Neural cell (in vitro differentiated cells): ENCODE results near the gene ADD1.

Source experiments
- CTCF ChIP-seq: fragments of 450-650 bp; IDR thresholded peaks from 2 replicates; pipeline ENCODE4 v1.5.1; 2014; ENCODE audit warnings: antibody characterized with exemption, mild to moderate bottlenecking, moderate library complexity; ENCODE audit not compliant: poor library complexity, severe bottlenecking
- EP300 ChIP-seq: fragments of 450-650 bp; conservative IDR thresholded peaks from 2 replicates; pipeline ENCODE4 v1.6.1; 2014; ENCODE audit warnings: antibody characterized with exemption, mild to moderate bottlenecking, moderate library complexity; ENCODE audit not compliant: poor library complexity, severe bottlenecking
- MXI1 ChIP-seq: fragments of 450-650 bp; conservative IDR thresholded peaks from 2 replicates; pipeline ENCODE4 v1.6.1; 2014; ENCODE audit warnings: antibody characterized with exemption, mild to moderate bottlenecking; ENCODE audit not compliant: poor library complexity, severe bottlenecking
- POLR2AphosphoS5 ChIP-seq: IDR thresholded peaks from 2 replicates; pipeline ENCODE4 v1.6.1; 2012
- REST ChIP-seq: IDR thresholded peaks from 2 replicates; pipeline ENCODE4 v1.6.1; 2012; ENCODE audit warnings: borderline replicate concordance
- SMC3 ChIP-seq: fragments of 450-650 bp; conservative IDR thresholded peaks from 2 replicates; pipeline ENCODE4 v1.6.1; 2014; ENCODE audit warnings: antibody characterized with exemption, mild to moderate bottlenecking, moderate library complexity; ENCODE audit not compliant: poor library complexity
- TAF1 ChIP-seq: IDR thresholded peaks from 2 replicates; pipeline ENCODE4 v1.6.1; 2012; ENCODE audit warnings: low read depth

GRCh38 chr4:2968381-2968780 lies 124.7 kb downstream of the ADD1 start:
- TF ChIP-seq EP300 (no peak), CTCF (no peak), POLR2AphosphoS5 (no peak), SMC3 (no peak), TAF1 (no peak), REST (no peak), MXI1 (no peak)
